OCI-LY3 (cell line): Measurements from ENCODE around the gene GCG.

Source experiments
- H2AFZ ChIP-seq: fragments of 200-600, 300-600 bp; shearing (Covaris generic); 2 replicates; pipeline ENCODE4 v1.6.0; 2014; ENCODE audit warnings: antibody characterized with exemption, low read depth, low read length
- H3K27ac ChIP-seq: fragments of 200-600, 300-600 bp; sonication (generic); 2 replicates; pipeline ENCODE4 v1.5.1; 2014; ENCODE audit warnings: mild to moderate bottlenecking, low read length, moderate library complexity, mixed read lengths
- H3K27me3 ChIP-seq: fragments of 200-600, 300-600 bp; sonication (generic); 2 replicates; pipeline ENCODE4 v1.6.1; 2014; ENCODE audit warnings: low read depth, low read length, mixed read lengths
- H3K36me3 ChIP-seq: fragments of 200-600, 300-600 bp; sonication (generic); replicated peaks from 2 replicates; pipeline ENCODE3; 2014; ENCODE audit warnings: low read depth, low read length, mixed read lengths
- H3K4me1 ChIP-seq: fragments of 300-600, 200-600 bp; sonication (generic); 2 replicates; pipeline ENCODE4 v1.6.1; 2014; ENCODE audit warnings: low read length, mixed read lengths
- H3K4me2 ChIP-seq: fragments of 200-600, 300-600 bp; sonication (generic); 2 replicates; pipeline ENCODE4 v1.6.1; 2014; ENCODE audit warnings: low read length, mixed read lengths
- H3K4me3 ChIP-seq: fragments of 300-600, 200-600 bp; sonication (generic); 2 replicates; pipeline ENCODE4 v1.5.1; 2014; ENCODE audit warnings: antibody characterized with exemption, mild to moderate bottlenecking, low read length, moderate library complexity
- H3K79me2 ChIP-seq: fragments of 300-600, 200-600 bp; shearing (Covaris generic); 2 replicates; pipeline ENCODE4 v1.6.1; 2014; ENCODE audit warnings: mild to moderate bottlenecking, low read length, mixed read lengths
- H3K9ac ChIP-seq: fragments of 300-600, 200-600 bp; shearing (Covaris generic); 2 replicates; pipeline ENCODE4 v1.6.0; 2014; ENCODE audit warnings: mild to moderate bottlenecking, low read length, moderate library complexity
- H3K9me3 ChIP-seq: fragments of 200-600, 300-600 bp; shearing (Covaris generic); 2 replicates; pipeline ENCODE4 v1.6.1; 2014; ENCODE audit warnings: low read length, mixed read lengths; ENCODE audit not compliant: insufficient read depth
- H4K20me1 ChIP-seq: fragments of 200-600, 300-600 bp; sonication (generic); 2 replicates; pipeline ENCODE4 v1.6.1; 2016; ENCODE audit warnings: low read length, mixed read lengths; ENCODE audit not compliant: insufficient read depth
- EZH2phosphoT487 ChIP-seq: fragments of 200-600 bp; shearing (Covaris generic); IDR thresholded peaks from 2 replicates; pipeline ENCODE4 v1.6.1; 2018; ENCODE audit warnings: antibody characterized with exemption, mixed run types, low read depth
- TF ChIP-seq, protein P1 (sequence below): fragments of 200-600, 300-600 bp; sonication (generic); IDR thresholded peaks from 2 replicates; pipeline ENCODE4 v1.5.1; 2014; ENCODE audit warnings: antibody characterized with exemption, low read length, low read depth

GCG gene

DNA sequence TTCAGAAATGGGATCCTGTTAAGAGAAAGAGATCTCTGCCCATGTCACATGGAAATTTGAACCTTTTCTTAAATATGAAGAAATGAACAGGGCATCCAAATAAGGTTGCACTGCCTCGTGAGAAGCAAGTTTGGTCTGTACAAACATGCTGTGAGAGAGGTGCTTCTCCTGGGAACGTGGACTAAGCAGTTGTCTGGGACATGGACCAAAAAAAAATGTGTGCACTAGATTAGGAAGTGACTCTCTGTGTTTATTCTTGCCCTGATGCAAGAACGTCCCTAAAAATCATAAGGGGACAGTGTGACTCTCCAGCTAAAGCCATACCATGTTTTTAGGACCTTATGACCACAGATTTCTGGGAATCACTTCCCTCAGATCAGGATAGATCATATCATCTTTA, 23.7 kb upstream of the GCG start:
- Histone ChIP-seq H3K27me3 (no peaks in the 10 kb centered on the region), H3K27ac (no peak overlapping the region), H3K9me3 (no peaks in the 10 kb centered on the region), H3K4me2 (no peak overlapping the region), H3K9ac (no peak overlapping the region), H3K79me2 (no peaks in the 10 kb centered on the region), H3K4me1 (no peaks in the 10 kb centered on the region), H3K4me3 (no peak overlapping the region), H2AFZ (no peak overlapping the region), H4K20me1 (no peaks in the 10 kb centered on the region), H3K36me3 (no peaks in the 10 kb centered on the region)
- TF ChIP-seq, protein P1, sequence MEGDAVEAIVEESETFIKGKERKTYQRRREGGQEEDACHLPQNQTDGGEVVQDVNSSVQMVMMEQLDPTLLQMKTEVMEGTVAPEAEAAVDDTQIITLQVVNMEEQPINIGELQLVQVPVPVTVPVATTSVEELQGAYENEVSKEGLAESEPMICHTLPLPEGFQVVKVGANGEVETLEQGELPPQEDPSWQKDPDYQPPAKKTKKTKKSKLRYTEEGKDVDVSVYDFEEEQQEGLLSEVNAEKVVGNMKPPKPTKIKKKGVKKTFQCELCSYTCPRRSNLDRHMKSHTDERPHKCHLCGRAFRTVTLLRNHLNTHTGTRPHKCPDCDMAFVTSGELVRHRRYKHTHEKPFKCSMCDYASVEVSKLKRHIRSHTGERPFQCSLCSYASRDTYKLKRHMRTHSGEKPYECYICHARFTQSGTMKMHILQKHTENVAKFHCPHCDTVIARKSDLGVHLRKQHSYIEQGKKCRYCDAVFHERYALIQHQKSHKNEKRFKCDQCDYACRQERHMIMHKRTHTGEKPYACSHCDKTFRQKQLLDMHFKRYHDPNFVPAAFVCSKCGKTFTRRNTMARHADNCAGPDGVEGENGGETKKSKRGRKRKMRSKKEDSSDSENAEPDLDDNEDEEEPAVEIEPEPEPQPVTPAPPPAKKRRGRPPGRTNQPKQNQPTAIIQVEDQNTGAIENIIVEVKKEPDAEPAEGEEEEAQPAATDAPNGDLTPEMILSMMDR = no peak
- TF ChIP-seq EZH2phosphoT487 = no peak

GRCh38 chr2:162174746-162175145, 22.7 kb upstream of the GCG start:
- TF ChIP-seq, protein P1 = no peak
- TF ChIP-seq EZH2phosphoT487 = no peak
- H3K9me3 ChIP-seq = no peaks in the 10 kb centered on the region
- no peak overlapping the region for H2AFZ ChIP-seq
- no peaks in the 10 kb centered on the region for H3K27me3 ChIP-seq
- H3K4me1 ChIP-seq = no peaks in the 10 kb centered on the region
- H3K27ac ChIP-seq = no peak overlapping the region
- H3K4me2 ChIP-seq = no peak overlapping the region
- no peaks in the 10 kb centered on the region for H4K20me1 ChIP-seq
- H3K79me2 ChIP-seq = no peaks in the 10 kb centered on the region
- H3K36me3 ChIP-seq = no peaks in the 10 kb centered on the region
- H3K4me3 ChIP-seq = no peak overlapping the region
- H3K9ac ChIP-seq = no peak overlapping the region

- no peaks in the 10 kb centered on the region for H4K20me1 ChIP-seq
- no peak overlapping the region for H3K9ac ChIP-seq
- H3K4me3 ChIP-seq = no peak overlapping the region
- no peak overlapping the region for H3K27ac ChIP-seq
- no peaks in the 10 kb centered on the region for H3K27me3 ChIP-seq
- no peak overlapping the region for H3K4me2 ChIP-seq
- no peaks in the 10 kb centered on the region for H3K4me1 ChIP-seq
- H2AFZ ChIP-seq = no peak overlapping the region
- no peak for TF ChIP-seq EZH2phosphoT487
- TF ChIP-seq, protein P1 = no peak
- no peaks in the 10 kb centered on the region for H3K79me2 ChIP-seq
- no peaks in the 10 kb centered on the region for H3K9me3 ChIP-seq
- no peaks in the 10 kb centered on the region for H3K36me3 ChIP-seq
These were observed 20.8 kb upstream of the GCG start for GRCh38 chr2:162172802-162173370.

DNA sequence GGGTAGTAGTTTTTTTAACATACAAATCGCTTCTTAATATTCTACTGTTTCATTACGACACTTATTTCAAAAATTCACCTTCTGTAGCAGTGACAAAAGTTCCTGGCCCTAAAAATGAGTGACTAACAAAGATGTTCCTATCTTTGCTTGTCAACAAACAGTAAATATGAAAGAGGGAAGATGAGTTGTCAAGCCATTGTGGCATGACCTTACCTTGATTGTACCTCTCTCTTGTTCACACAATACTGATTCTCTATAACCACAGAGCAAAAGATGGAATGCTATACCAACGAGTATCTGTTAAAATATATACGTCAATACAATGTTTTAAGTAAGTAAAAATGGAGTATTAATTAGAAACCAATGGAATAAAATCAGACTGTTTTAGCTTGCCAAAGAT, 14.7 kb upstream of the GCG start:
- no peaks in the 10 kb centered on the region for H3K9me3 ChIP-seq
- no peak for TF ChIP-seq EZH2phosphoT487
- H2AFZ ChIP-seq = no peak overlapping the region
- no peaks in the 10 kb centered on the region for H3K36me3 ChIP-seq
- H3K4me2 ChIP-seq = no peak overlapping the region
- peaks cover 22% of the 10 kb centered on the region for H3K4me1 ChIP-seq
- no peaks in the 10 kb centered on the region for H3K27me3 ChIP-seq
- no peaks in the 10 kb centered on the region for H3K79me2 ChIP-seq
- H3K4me3 ChIP-seq = no peak overlapping the region
- H4K20me1 ChIP-seq = no peaks in the 10 kb centered on the region
- H3K27ac ChIP-seq = no peak overlapping the region
- no peak overlapping the region for H3K9ac ChIP-seq
